Measurements from ENCODE around the gene FNBP1. TPM values are rescaled to one million over a fixed set of nuclear protein-coding genes. Genes with fewer than 3 reads are reported as not detected.
A peak's percentile ranks its signal among the peaks of the same experiment; 100 is the strongest.

Gene FNBP1
- total RNA-seq, 1 donor from 2014 or later: 21.9 TPM

DNA sequence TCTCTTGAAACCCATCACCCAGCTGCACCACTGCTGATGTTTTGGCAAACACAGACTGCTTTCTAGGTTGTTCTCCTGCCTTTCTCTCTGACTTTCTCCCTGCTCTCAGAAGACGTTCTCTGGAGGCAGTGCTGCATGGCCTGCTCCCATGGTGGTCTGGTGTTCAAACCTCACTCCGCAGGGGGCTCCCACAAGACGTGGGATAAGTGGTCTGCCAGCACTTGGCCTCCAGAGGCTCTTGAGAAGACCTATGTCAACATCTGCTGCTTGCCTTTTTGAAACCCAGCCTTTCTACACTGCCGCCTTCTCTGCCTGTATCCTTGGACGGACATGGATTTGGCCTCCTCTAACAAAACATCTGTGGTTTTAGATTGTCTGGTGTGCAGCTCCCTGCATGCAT, 191.2 kb downstream of the FNBP1 start:
- no peak overlapping the region for H3K9ac ChIP-seq (ENCODE audit: low read depth in 1 of 3, low read length in 3 of 3)
- H3K9me3 ChIP-seq (ENCODE audit: control insufficient read depth in 3 of 3, low read length in 3 of 3): no peaks in the 10 kb centered on the region
- no peak overlapping the region for H3K4me3 ChIP-seq (ENCODE audit: low read length in 3 of 3)
- H3K27ac ChIP-seq (ENCODE audit: low read depth, low read length): no peak overlapping the region
- no peaks in the 10 kb centered on the region for H3K4me1 ChIP-seq (ENCODE audit: control insufficient read depth in 3 of 3, insufficient read depth in 3 of 3, low read length in 3 of 3)
- peaks cover 39 to 56% (median 41%) of the 10 kb centered on the region in 3 donors for H3K36me3 ChIP-seq (ENCODE audit: control insufficient read depth in 3 of 3, insufficient read depth in 3 of 3, low read length in 3 of 3)
- H3K27me3 ChIP-seq (ENCODE audit: control insufficient read depth in 3 of 3, insufficient read depth in 3 of 3, low read length in 3 of 3): no peaks in the 10 kb centered on the region

- no peak overlapping the region for H3K4me3 ChIP-seq (ENCODE audit: low read length in 3 of 3)
- no peaks in the 10 kb centered on the region for H3K9me3 ChIP-seq (ENCODE audit: control insufficient read depth in 3 of 3, low read length in 3 of 3)
- no peak overlapping the region for H3K9ac ChIP-seq (ENCODE audit: low read depth in 1 of 3, low read length in 3 of 3)
- no peak overlapping the region for H3K27ac ChIP-seq (ENCODE audit: low read depth, low read length)
- H3K27me3 ChIP-seq (ENCODE audit: control insufficient read depth in 3 of 3, insufficient read depth in 3 of 3, low read length in 3 of 3): no peaks in the 10 kb centered on the region
- peaks cover 33 to 49% (median 35%) of the 10 kb centered on the region in 3 donors for H3K36me3 ChIP-seq (ENCODE audit: control insufficient read depth in 3 of 3, insufficient read depth in 3 of 3, low read length in 3 of 3)
- H3K4me1 ChIP-seq (ENCODE audit: control insufficient read depth in 3 of 3, insufficient read depth in 3 of 3, low read length in 3 of 3): no peaks in the 10 kb centered on the region
These were observed 192.0 kb downstream of the FNBP1 start for GRCh38 chr9:129850821-129851550.

DNA sequence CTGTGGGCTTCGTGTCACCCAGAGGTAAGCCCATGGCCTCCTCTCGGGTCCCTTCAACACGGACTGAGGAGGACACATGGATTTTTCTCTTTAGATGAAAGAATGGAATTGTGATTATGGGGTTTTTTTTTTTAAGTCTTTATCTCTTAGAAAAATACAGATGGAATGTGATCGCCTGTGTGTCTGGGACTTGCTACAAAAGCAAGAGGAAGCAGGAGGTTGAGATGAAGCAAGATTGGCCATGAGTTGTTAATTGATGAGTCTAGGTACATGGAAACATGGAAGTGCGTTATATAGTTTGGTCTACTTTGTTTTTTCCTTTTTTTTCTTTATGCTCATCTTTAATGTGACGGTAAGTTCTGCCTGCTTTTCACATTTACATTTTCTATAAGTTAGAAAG, 193.1 kb downstream of the FNBP1 start:
- Histone ChIP-seq H3K4me1 (ENCODE audit: control insufficient read depth in 3 of 3, insufficient read depth in 3 of 3, low read length in 3 of 3) (no peaks in the 10 kb centered on the region), H3K9ac (ENCODE audit: low read depth in 1 of 3, low read length in 3 of 3) (no peak overlapping the region), H3K36me3 (ENCODE audit: control insufficient read depth in 3 of 3, insufficient read depth in 3 of 3, low read length in 3 of 3) (peaks cover 28 to 42% (median 29%) of the 10 kb centered on the region in 3 donors), H3K27me3 (ENCODE audit: control insufficient read depth in 3 of 3, insufficient read depth in 3 of 3, low read length in 3 of 3) (no peaks in the 10 kb centered on the region), H3K4me3 (ENCODE audit: low read length in 3 of 3) (no peak overlapping the region), H3K27ac (ENCODE audit: low read depth, low read length) (no peak overlapping the region), H3K9me3 (ENCODE audit: control insufficient read depth in 3 of 3, low read length in 3 of 3) (no peaks in the 10 kb centered on the region)

DNA sequence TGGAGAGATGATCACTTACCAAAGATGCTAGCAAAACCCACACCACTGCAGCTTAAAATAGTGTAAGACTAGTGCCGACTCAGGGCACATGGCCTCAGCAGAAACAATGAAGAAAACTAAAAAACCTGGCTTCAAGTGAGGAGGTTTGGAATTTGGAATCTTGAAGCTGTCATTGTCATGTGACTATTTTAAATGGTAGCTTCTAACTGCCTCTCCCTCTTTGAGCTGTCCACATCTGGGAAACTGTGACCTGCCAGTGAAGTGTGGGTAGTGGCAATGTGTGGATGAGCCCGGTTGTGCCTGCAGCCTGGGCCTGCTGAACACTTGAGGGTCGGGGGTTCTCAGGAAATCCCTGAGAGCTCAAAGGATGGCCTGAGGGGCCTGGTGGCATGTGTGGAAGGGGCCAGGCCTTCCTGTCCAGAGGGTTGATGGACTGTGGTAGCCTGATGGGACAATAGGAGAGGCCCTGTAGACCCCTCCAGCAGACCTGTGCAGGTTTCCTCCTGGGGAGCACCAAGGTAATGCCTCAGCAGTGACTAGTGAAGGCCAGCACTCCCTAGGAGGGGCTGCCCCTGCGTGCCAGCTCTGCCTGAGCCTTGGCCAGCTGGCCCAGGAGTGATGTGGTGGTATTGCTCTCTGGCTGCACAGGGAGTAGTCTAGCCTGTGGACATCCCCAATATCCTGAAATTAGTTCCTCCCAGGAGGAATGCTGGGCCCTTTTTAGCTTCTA, 194.1 kb downstream of the FNBP1 start:
- Histone ChIP-seq H3K4me3 (ENCODE audit: low read length in 3 of 3) (no peak overlapping the region), H3K36me3 (ENCODE audit: control insufficient read depth in 3 of 3, insufficient read depth in 3 of 3, low read length in 3 of 3) (peaks cover 24 to 34% (median 29%) of the 10 kb centered on the region in 3 donors), H3K27me3 (ENCODE audit: control insufficient read depth in 3 of 3, insufficient read depth in 3 of 3, low read length in 3 of 3) (no peaks in the 10 kb centered on the region), H3K9ac (ENCODE audit: low read depth in 1 of 3, low read length in 3 of 3) (no peak overlapping the region), H3K4me1 (ENCODE audit: control insufficient read depth in 3 of 3, insufficient read depth in 3 of 3, low read length in 3 of 3) (no peaks in the 10 kb centered on the region), H3K9me3 (ENCODE audit: control insufficient read depth in 3 of 3, low read length in 3 of 3) (no peaks in the 10 kb centered on the region), H3K27ac (ENCODE audit: low read depth, low read length) (no peak overlapping the region)

DNA sequence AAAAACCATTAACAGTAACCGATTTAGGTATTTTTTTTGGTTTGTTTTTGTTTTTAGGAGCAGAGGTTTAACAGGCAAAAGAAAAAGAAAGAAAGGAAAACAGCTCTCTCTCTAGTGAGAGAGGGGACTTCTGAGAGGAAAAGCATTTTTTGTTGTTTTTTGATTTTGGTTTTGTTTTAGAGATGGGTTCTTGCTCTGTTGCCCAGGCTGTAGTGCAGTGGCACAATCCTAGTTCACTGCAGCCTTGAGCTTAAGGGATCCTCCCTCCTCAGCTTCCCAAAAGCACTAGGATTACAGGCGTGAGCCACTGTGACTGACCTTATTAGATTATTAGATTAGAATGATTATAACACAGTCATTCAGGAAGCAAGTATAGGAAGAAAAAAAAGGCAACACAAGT, 197.6 kb downstream of the FNBP1 start:
- no peaks in the 10 kb centered on the region for H3K4me1 ChIP-seq (ENCODE audit: control insufficient read depth in 3 of 3, insufficient read depth in 3 of 3, low read length in 3 of 3)
- no peaks in the 10 kb centered on the region for H3K9me3 ChIP-seq (ENCODE audit: control insufficient read depth in 3 of 3, low read length in 3 of 3)
- H3K36me3 ChIP-seq (ENCODE audit: control insufficient read depth in 3 of 3, insufficient read depth in 3 of 3, low read length in 3 of 3): peaks cover 2 to 6% (median 5%) of the 10 kb centered on the region in 3 donors
- H3K27ac ChIP-seq (ENCODE audit: low read depth, low read length): no peak overlapping the region
- no peak overlapping the region for H3K4me3 ChIP-seq (ENCODE audit: low read length in 3 of 3)
- no peaks in the 10 kb centered on the region for H3K27me3 ChIP-seq (ENCODE audit: control insufficient read depth in 3 of 3, insufficient read depth in 3 of 3, low read length in 3 of 3)
- no peak overlapping the region for H3K9ac ChIP-seq (ENCODE audit: low read depth in 1 of 3, low read length in 3 of 3)

DNA sequence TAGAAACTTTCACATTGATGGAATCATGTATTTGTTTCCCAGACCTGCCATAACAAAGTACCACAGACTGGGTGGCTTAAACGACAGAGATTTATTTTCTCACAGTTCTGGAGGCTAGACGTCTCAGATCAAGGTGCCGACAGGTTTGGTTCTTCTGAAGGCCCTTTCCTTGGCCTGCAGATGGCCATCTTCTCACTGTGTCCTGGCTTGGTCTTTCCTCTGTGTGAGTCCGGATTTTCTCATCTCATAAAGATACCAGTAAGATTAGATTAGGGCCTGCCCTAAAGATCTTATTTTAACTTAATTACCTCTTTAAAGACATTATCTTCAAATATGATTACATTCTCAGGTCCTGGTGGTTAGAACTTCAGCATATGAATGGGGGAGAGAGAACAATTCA, 201.9 kb downstream of the FNBP1 start:
- no peak overlapping the region for H3K9ac ChIP-seq (ENCODE audit: low read depth in 1 of 3, low read length in 3 of 3)
- H3K9me3 ChIP-seq (ENCODE audit: control insufficient read depth in 3 of 3, low read length in 3 of 3): no peaks in the 10 kb centered on the region
- H3K27me3 ChIP-seq (ENCODE audit: control insufficient read depth in 3 of 3, insufficient read depth in 3 of 3, low read length in 3 of 3): no peaks in the 10 kb centered on the region
- no peak overlapping the region for H3K27ac ChIP-seq (ENCODE audit: low read depth, low read length)
- no peak overlapping the region for H3K4me3 ChIP-seq (ENCODE audit: low read length in 3 of 3)
- H3K4me1 ChIP-seq (ENCODE audit: control insufficient read depth in 3 of 3, insufficient read depth in 3 of 3, low read length in 3 of 3): peaks cover 12 to 23% (median 13%) of the 10 kb centered on the region in 3 donors
- peaks cover 4 to 12% (median 7%) of the 10 kb centered on the region in 3 donors for H3K36me3 ChIP-seq (ENCODE audit: control insufficient read depth in 3 of 3, insufficient read depth in 3 of 3, low read length in 3 of 3)

GRCh38 chr9:129840034-129840433, 203.0 kb downstream of the FNBP1 start:
- H3K27me3 ChIP-seq (ENCODE audit: control insufficient read depth in 3 of 3, insufficient read depth in 3 of 3, low read length in 3 of 3): no peaks in the 10 kb centered on the region
- H3K4me1 ChIP-seq (ENCODE audit: control insufficient read depth in 3 of 3, insufficient read depth in 3 of 3, low read length in 3 of 3): peaks cover 13 to 28% (median 16%) of the 10 kb centered on the region in 3 donors
- H3K36me3 ChIP-seq (ENCODE audit: control insufficient read depth in 3 of 3, insufficient read depth in 3 of 3, low read length in 3 of 3): peaks cover 4 to 12% (median 7%) of the 10 kb centered on the region in 3 donors
- H3K27ac ChIP-seq (ENCODE audit: low read depth, low read length): no peak overlapping the region
- no peak overlapping the region for H3K4me3 ChIP-seq (ENCODE audit: low read length in 3 of 3)
- no peak overlapping the region for H3K9ac ChIP-seq (ENCODE audit: low read depth in 1 of 3, low read length in 3 of 3)
- H3K9me3 ChIP-seq (ENCODE audit: control insufficient read depth in 3 of 3, low read length in 3 of 3): no peaks in the 10 kb centered on the region

DNA sequence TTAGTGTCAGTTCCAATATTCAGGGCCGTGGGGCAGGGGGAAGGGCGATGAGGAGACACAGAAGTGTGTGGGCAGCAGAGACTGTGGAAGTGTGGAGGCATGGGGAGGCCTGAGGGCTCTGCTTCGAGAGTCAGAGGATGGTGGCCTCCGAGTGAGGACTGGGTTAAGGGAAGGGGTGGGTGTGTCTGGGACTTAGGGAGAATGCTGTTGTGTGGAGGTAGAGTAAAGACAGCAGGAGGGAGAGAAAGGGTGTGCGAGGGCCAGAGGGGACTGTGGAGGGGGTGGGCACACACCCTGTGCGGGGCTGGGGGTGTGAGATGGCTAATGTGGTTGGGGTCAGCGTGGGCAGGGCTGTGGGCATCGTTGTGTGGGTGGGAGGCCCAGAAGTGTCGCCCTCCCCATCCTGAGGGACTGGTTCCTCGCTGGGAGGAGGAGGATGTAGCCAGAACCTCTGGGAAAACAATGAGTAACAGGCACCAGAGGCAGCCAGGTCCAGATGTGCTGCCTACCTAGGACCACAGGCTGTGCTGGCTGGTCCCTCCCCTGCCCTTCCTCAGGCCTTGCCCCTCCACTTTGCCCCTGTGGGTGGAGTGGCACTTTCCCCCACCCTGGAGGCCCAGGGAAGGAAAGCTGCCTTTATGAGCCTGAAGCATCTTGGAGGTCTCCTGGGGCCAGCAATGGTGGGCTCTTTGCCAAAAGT, 203.5 kb downstream of the FNBP1 start:
- Histone ChIP-seq H3K4me1 (ENCODE audit: control insufficient read depth in 3 of 3, insufficient read depth in 3 of 3, low read length in 3 of 3) (peaks cover 17 to 33% (median 18%) of the 10 kb centered on the region in 3 donors), H3K36me3 (ENCODE audit: control insufficient read depth in 3 of 3, insufficient read depth in 3 of 3, low read length in 3 of 3) (peaks cover 7 to 12% (median 8%) of the 10 kb centered on the region in 3 donors), H3K4me3 (ENCODE audit: low read length in 3 of 3) (no peak overlapping the region), H3K9me3 (ENCODE audit: control insufficient read depth in 3 of 3, low read length in 3 of 3) (no peaks in the 10 kb centered on the region), H3K27me3 (ENCODE audit: control insufficient read depth in 3 of 3, insufficient read depth in 3 of 3, low read length in 3 of 3) (no peaks in the 10 kb centered on the region), H3K27ac (ENCODE audit: low read depth, low read length) (no peak overlapping the region), H3K9ac (ENCODE audit: low read depth in 1 of 3, low read length in 3 of 3) (peak overlapping the region in 1 of 3 donors; percentile 1)

- no peak overlapping the region for H3K27ac ChIP-seq (ENCODE audit: low read depth, low read length)
- peaks cover 22 to 39% (median 24%) of the 10 kb centered on the region in 3 donors for H3K4me1 ChIP-seq (ENCODE audit: control insufficient read depth in 3 of 3, insufficient read depth in 3 of 3, low read length in 3 of 3)
- peaks cover 7 to 12% (median 8%) of the 10 kb centered on the region in 3 donors for H3K36me3 ChIP-seq (ENCODE audit: control insufficient read depth in 3 of 3, insufficient read depth in 3 of 3, low read length in 3 of 3)
- no peak overlapping the region for H3K4me3 ChIP-seq (ENCODE audit: low read length in 3 of 3)
- H3K27me3 ChIP-seq (ENCODE audit: control insufficient read depth in 3 of 3, insufficient read depth in 3 of 3, low read length in 3 of 3): no peaks in the 10 kb centered on the region
- H3K9me3 ChIP-seq (ENCODE audit: control insufficient read depth in 3 of 3, low read length in 3 of 3): no peaks in the 10 kb centered on the region
- H3K9ac ChIP-seq (ENCODE audit: low read depth in 1 of 3, low read length in 3 of 3): peak overlapping the region in 1 of 3 donors; percentile 1
These were observed 204.2 kb downstream of the FNBP1 start for GRCh38 chr9:129838707-129839259.
